ENCODE results near the gene TALDO1.

The TALDO1 gene

DNA sequence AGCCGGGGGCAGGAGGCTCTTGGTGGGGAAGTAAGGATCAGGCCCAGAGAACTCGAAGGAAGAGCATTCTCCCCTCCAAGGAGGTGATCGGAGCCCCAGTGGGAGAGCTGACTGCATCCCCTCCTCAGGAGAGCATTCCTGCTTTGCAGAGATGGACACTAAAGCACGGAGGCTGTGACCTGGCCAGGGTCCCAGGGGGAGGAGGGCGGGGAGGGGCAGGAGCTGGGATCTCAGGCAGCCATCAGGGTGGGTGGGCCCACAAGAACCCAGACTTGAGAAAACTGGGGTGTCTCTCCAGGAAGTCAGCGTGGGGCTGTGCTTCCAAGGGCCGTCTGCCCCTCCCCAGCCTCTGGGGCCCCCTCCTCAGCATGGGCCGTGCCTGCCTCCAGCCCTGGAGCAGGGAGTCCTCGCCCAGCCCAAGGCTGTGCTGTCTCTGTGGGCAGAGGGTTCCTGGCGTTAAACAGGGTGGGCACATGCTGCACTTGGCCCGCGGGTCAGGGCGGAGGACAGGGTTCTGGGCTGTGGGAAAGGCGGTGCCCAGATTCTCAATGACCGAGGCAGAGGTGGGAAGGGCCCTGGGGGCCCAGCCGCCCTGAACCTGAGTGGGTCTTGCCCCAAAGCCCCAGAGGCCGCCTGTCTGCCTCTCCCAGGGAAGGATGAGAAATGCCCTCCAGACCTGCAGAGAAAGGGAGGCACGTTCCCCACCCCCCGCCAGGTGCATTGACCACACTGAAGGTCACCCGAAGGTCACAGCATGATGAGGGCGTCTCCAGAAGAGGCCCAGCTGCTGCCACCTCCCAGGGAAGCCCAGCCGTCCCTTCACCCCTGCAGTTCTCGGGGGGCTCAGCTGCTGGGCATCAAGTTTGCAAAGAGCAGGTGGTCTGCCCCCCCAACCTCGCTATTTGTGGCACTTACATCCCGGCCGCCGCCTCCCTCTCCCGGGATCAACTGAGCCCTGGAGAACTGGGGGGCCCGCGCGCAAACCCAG is 42.0 kb downstream of the TALDO1 start:
- DNase-seq: no peak

DNA sequence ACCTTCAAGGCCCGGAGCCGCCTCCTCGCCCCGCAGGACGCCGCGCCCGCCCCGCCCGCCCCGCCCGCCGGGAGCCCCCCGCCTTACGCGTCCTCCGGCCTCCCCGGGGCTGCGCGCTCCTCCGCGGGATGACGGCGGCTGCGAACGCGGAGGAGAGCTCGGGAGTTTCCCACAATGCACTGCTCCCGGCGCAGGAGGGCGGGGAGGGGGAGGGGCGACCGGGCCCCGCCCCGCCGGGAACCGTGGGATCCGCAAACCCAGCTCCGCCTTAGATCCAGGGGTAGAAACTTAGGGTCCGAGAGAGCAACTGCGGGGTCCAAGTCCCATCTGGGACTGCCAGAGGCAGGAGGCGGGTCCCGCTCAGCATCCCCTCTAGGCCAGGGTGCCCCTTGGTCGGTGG is 42.7 kb downstream of the TALDO1 start, which contains the start of gene CEND1:
Gene CEND1 (minus strand): TSS at position 148 of the 400 bp plus-strand sequence. CDS start 1,514 bp downstream, outside the sequence.
- no peak for DNase-seq

DNA sequence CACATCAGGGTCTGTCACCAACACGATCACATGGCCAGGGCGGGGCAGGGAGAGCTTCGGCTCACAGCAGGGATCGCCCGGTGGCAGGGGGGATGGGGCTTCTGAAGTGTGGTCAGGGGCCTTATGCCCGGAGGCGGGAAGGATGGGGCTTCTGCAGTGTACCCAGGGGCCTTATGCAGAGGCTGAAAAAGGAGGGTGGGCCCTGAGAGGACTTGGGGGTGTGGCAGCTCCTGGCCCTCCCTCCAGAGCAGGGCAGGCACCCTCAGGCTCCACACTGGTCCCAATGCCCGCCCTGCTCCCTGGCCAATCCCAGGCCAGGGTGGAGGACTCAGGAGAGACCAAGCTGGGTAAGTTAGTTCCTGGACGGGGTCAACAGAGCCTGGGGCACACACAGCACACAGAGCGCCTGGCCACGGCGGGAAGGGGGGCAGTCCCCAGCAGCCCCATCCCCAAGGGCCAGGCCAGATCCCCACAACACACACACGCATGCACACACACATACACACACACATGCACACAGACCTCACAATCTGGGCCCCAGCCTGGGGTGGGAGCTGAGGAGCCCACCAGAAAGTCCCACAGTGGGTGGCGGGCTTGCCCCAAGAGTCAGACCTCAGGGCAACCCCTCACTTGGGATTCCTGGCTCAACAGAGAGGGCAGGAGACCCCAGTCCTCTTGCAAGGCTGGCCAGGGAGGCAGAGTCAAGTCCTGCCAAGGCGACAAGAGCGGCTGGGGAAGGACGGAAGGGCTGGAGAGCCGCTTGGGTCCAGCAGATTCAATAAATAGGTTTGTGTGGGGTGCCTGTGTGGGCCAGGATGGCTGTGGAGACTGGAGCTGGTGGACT is 43.7 kb downstream of the TALDO1 start:
- DNase-seq: peak; percentile 10

DNA sequence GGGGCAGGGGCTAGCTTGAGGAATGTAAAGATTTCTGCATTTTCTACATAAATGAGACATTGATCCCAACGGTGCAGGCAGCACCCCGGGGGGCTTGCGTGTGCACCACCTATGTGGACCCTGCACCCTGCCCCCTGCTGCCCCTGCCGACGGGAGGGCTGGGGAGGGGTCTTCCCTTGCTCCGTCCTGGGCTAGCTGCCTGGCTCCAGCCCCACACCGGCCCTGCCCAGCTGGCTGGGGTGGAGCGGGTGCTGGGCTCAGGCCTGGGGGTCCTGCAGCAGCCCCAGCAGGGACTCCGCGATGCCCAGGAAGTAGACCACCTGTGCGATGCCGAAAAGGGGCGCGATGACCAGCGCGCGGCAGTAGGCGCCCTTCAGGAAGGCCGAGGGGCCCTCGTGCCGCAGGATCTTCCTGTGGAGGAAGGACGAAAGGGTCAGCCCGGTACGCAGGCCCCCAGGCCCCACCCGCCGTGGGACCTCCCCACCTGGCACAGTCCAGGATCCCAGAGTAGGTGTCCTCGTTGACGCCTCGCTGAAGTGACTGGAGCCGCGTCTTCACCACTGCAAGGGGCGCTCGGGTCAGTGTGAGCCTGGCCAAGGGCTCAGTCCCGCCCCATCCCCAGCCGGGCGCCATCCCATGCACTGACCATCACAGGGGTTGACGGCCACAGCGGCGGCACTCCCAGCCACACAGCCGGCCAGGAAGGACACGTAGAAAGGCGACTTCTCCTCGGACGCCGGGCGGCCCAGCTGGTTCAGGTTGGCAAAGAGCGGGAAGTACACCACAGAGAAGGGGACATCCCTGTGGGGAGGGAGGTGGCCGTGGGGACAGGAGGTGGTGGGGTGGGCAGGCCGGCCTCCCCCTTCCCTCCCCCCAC is 44.6 kb downstream of the TALDO1 start:
- DNase-seq: no peak

DNA sequence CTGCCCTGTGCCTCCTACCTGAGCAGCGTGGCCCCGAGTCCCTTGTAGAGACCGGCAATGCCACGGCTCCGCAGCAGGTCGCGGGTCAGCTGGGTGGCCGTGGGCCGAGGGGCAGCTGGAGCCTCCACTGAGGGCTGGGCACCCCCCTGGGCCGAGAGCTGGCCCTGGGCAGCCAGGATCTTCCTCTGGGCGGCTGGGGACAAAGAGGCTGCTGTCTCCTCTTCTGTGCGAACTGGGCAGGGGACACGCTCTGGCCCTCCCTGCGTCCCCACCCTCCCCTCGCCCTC is 45.2 kb downstream of the TALDO1 start:
- no peak for DNase-seq

DNA sequence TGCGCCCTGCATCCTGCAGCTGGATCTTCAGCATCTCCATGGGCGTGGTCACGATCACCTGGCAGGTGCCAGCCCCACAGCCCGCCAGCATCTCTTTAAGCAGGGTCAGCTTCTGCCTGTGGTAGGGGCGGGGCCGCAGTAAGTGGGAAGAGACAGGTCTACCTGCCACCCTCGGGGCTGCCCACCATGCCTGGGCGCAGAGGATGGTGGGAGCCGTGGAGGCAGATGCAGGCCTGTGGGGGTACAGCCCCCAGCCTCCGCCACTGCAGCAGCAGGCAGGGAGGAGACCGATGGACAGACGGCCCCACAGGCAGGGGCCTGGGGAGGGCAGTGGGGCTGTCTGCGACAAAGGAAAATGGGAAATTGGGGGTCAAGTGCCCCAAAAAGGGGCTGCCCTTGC is 45.6 kb downstream of the TALDO1 start:
- DNase-seq: no peak

DNA sequence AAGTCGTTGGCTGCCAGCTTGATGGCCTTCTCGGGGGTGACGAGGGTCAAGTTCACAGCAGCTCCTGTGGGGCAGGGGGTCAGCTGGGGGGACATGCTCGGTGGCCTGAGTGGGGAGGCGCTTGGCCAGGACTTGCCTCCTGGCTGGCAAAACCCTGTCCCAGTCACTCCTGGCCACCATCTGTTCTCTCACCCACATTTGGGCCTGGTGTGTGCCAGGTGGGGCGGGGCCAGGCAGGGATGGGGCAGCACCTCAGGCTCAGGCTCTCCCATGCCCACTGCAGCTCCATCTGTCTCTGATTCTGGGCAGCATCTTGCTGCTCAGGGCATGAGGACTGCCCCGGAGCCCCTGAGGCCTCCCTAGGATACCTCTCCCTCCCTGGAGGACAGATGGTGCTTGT is 46.3 kb downstream of the TALDO1 start:
- no peak for DNase-seq

DNA sequence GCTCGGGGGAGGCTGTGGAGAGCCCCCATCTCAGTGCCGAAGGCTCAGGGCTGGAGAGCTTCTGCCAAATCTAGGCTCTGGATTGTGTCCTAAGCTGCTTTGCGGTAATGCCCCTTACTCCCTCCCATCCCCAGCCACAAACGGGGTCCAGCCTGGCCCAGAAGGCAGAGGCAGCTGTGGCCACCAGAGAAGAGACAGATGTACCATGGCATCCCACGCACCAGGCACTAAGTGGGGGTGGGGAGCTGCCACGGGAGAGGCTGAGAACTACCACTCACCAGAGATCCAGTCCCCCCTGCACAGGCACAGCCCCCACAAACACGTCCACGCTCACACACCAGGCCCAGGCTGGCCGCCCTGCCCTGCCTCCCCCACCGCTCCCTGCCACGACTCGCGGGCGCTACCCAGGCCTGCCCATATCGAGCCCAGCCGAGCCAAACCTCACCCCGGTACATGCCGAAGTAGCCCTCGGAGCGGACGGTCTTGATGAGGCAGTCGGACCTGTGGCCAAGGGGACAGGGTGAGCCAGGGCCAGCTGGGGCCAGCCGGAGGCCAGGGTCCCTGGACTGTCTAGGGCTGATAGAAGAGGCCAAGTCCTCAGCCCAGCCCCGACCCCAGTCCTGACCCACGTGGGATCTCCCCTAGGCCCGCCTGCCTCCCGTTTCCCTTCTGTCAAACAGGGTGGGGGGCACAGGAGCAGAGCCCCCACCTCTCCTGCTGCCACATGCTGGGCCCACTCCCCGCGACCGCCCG is 46.9 kb downstream of the TALDO1 start:
- no peak for DNase-seq

DNA sequence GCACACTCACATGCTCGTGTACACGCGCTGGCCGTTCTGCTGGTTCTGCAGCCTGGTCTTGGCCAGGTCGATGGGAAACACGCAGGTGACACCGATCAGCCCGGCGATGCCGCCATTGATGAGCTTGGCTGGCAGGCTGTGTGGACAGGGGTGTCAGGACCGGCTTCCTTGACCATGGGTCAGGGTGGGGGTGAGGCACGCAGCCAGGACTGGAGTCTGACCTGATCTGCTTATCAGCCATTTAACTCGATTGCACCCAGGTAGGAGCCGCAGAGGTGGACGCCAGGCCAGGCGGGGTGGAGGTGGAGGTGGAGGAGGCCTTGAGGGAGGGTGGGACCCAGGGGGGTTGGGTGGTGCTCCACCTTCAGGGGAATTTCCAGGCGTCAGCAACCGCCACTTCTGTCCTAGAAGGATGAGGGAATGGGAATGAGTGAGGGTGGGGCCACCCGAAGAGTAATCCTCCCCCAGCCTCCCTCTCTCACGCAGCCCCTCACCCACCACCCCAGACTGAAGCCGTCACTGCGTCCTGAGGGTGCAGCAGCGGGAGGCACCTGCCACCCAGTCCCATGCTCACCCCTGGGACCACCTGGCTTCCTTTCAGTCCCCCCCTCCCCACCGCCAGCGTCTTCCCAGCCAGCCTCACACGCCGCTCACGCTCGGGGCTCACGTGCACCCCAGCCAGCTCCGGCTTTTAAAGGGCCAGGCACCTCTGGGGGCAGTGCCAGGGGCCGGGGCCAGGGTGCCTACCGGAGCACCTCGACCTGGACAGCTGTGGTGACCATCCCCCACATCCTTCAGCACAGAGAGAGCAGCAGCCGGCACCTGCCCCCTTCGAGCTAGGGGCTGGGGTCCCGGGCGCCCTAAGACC is 47.7 kb downstream of the TALDO1 start:
- peak; percentile 17 for DNase-seq

DNA sequence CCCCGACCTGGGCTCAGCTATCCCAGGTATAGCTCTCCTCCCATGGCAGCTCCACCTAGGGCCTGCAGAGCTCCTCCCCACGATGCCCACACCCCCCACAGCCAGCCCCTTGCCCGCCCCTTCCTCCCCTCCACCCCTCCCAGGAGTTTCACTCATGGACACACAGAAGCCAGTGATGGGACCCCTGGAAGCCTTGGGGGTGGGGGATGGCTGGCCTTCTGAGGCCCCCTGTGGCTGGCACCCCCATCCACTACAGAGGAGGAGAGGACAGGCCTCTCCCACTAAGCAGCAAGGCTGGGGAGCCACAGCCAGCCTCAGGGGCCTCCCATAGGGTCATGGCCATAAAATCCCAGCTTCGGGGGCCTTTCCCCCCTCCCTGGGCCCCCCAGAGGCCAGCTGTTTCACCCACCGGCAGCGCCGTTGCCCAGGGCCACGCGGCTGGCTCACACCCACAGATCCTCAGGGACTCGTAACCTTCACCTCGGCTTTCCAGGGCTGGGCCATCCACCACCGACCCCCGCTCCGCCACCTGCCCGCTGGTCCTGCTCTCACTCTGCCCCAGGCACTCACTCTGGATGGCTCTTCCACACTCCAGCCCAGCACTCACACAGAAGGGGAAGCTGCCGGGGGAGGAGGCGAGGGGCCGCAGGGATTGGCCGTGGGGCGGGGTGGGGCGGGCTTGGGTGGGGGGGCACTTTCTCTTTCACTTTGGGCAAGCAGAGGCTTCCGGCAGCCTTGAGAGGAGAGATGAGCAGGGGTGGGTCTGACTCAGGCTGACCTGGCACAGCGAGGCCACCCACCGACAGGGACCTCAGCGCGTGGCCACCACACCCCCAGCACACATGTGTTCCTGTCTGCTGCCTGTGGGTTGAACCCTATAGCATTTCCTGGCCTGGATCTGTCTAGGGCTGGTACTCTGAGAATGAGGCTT is 48.6 kb downstream of the TALDO1 start:
- DNase-seq: peak; percentile 90

DNA sequence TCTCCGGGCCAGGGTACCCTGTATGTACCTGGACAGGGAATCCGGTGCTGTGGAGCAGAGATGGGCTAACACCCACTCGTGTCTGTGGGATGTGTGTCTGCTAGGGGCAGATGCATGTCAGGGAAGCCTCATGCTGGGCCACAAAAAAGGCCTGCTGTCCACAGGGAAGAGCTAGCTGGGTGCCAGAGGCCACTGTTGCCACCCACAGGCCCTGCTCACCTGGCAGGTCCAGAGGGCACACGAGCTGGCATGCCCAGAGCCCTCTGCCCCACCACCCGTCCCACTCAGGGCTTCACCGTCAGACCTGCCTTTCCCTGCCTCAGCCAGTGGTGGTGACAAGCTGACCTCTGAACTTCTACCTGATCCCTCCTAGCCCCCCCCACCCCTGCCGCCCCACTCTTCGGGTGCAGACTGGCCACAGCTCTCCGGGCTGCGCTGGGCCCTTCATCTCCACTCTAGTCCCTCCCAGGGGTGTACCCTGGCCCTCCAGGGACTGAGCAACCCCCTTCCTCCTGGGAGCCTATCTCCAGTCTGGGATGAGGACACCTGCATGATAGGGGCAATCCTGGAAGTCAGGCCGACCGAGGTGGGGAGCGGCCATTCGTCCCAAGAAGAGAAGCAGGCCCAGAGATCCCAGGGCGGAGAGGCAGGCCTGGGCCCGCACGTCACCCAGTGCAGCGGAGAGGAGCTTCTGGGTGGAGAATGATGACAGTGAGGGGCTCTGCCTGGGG is 49.5 kb downstream of the TALDO1 start:
- DNase-seq: no peak

DNA sequence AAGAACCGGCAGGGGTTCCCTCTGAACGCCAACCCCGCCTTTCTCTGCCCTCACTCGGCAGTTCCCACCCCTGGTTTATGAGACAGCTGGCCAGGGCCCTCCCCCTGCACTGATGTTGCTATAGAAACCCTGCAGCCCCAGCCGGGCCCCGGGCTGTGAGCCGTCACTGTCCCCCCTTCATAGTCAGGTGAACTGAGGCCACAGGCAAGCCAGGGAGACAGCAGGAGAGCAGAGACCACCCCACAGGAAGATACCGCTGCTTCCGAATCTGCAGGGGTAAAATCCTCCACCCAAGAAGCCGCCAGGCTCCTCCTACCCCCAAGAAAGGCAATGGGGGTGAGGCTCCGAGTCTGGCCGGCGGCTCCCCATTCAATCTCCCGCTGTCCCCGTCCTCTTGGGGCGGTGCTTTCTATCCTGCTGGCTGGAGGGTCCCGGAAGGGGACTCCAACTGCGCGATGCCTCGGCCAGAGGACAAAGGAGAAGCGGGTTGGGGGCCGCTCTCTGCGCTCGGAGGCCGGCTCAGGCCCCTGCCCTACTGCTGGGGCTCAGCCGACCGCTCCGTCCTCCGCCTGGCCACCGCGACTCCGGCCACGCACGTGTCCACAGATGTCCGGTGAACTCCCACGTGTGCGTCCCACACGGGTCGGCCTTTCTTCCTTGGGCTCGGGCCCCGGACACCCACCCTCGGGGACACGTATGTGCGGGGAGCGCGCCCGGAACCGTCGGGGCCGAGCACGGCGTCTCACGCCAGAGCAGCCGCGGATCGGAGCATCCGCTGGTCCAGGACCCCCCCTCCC is 50.2 kb downstream of the TALDO1 start:
- DNase-seq: peak; percentile 78

DNA sequence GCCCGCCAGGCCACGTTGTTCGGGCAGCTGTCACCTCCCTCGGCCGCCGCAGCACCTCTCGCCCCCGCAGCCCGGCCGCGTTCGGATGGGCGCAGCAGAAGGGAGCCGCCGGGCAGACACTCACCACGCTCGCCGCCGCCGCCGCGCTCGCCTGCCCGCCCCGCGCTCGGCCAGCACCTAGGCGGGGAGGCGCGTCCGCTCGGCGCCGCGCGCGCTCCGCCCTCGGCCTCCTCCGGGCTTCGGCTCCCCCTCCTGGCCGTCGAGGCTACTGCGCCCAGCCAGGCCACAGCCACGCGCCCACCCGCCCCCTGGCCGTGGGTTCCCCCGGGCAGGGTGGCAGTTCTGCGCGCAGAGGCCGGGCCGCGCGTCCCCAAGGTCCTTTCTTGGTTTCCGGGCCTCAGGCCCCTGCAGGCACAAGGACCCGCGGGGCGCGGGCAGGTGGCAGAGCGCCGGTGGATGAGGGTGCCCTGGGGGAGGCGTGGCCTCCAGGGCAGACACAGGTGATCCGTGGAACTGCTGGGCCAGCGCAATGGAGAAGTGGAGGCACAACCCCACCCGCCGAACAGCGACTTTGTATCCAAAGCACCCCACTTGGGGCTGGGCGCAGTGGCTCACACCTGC is 50.9 kb downstream of the TALDO1 start, which contains the start of gene SLC25A22:
Gene SLC25A22 (minus strand): TSS at position 189 of the 621 bp plus-strand sequence. CDS start 3,275 bp downstream, outside the sequence.
- DNase-seq: peak; percentile 84

DNA sequence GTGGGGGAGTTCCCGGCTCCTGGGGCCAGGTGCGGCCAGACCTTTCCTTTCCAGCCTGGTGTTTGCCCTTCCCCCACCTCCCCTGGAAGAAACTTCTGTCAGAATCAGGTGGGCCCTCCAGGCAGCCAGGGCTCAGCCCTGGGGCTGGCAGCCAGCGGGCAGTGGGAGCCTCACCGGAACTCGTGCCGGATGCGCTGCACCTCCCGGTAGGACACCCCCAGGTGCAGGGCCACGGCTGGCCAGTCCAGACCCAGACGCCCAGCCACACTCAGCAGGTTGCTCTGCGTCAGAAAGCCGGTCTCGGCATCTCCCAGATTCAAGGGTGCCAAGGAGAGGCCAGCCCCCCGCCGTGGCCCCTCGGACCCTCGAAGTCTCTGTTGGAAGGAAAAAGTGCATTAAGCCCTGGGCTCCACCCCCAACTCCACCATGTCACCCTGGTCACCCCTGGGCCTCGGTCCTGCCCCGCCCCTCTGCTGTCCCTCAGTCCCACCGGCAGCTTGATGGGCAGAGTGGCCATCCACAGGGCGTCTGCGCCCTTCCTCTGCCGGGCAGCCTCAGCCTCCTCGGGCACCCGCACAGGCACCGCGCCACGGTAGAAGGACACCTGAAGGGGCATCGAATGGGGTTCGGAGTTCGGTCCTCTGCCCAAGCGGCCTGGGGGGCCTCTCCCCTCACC is 52.5 kb downstream of the TALDO1 start:
- no peak for DNase-seq

DNA sequence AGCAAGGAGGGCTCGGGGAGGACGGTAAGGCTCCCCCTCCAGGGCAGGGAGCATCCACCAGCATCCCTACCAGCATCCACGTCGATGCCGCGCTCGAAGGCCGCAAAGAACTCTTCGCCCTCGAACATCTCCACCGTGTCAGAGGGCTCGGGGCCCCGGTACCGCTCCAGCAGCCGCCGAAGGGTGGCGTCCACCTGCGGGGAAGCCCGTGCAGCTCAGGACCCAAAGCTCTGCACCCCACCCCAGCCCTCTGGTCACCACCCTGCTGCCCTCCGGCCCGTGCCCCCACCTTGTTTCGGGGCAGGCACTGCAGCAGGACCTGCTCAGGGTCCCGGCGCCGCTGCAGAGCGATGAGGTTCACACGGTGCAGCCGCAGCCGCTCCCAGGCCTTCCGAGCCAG is 53.2 kb downstream of the TALDO1 start:
- DNase-seq: no peak

DNA sequence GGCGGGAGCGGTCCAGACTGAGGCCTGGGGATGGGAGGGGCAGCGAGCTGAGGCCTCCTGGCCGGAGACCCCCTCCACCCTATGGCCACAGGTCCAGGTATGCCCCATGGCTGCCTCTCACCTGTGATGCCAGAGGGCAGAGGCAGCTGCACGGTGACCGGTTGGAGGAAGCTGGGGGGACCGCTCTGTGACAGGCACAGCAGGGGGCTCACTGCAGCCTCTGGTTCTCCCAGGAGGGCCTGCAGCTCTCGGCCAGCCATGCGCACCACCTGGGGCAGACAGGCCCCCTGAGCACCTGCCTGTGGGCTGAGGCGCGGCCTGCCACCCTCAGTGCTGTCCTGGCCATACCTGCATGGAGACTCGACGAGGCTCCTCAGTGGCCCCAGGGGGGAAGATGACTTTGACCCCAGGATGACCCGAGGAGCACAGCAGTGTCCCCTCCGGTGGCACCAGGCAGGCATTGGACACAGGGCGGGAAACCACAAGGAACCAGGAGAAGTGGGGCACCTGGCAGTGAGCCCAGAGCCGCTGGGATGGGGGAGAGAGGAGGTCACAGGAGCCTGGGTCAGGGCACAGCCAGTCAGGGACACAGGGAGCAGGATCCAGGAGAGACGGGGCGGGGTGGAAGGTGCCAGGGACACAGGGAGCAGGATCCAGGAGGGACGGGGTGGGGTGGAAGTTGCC is 54.0 kb downstream of the TALDO1 start:
- DNase-seq: no peak
